GM12878 (cell line): ENCODE measurements around the gene CA9. TPM values are rescaled to one million over a fixed set of nuclear protein-coding genes. Genes with fewer than 3 reads are reported as not detected.
A peak's percentile ranks its signal among the peaks of the same experiment; 100 is the strongest.

ENCODE experiments used
- ATAC-seq: fragments of 200-7000 bp; cut with Tn5 transposase; 3 replicates; pipeline ENCODE4 v1.9.1; 2020; ENCODE audit warnings: mild to moderate bottlenecking, moderate library complexity
- BruUV-seq: library from RNA; stranded (reverse); fragments of 400-500 nt; replicated peaks from 2 replicates; lab custom pipeline; 2021; lab: Mats Ljungman, UMichigan
- CTCF ChIA-PET: fragments of 300-600 bp; sonication (Branson Sonifier 250); formaldehyde crosslinking; extraction: SDS; loops from one replicate; lab custom pipeline; 2021; ENCODE audit warnings: inconsistent platforms; lab: Yijun Ruan, JAX
- POLR2A ChIA-PET: fragments of 350-600 bp; formaldehyde crosslinking; extraction: SDS; loops from one replicate; lab custom pipeline; 2021; ENCODE audit warnings: inconsistent platforms; lab: Charles Lee
- RAD21 ChIA-PET: fragments of 300-600 bp; sonication (Branson Sonifier 250); formaldehyde crosslinking; loops from one replicate; lab custom pipeline; 2023; ENCODE audit warnings: antibody characterized with exemption; ENCODE audit not compliant: unreplicated experiment; lab: Charles Lee
- SMC1A ChIA-PET: fragments of 300-600 bp; sonication (Branson Sonifier 250); formaldehyde crosslinking; loops from one replicate; lab custom pipeline; 2023; ENCODE audit not compliant: unreplicated experiment, uncharacterized antibody; lab: Charles Lee
- DNase-seq: peaks from one replicate; pipeline ENCODE4 v3.0.0-alpha.2; 2011; ENCODE audit warnings: low read depth, low spot score
- FAIRE-seq: peaks from 3 replicates; lab custom pipeline; 2011; peaks lifted over from hg19 to GRCh38; lab: Jason Lieb, UNC
- H2AFZ ChIP-seq: 2 replicates; pipeline ENCODE4 v1.6.0; 2011; ENCODE audit warnings: low read depth, low read length, control low read depth; ENCODE audit not compliant: control insufficient read depth
- H3K27ac ChIP-seq: 2 replicates; pipeline ENCODE4 v1.5.1; 2011; ENCODE audit warnings: control low read depth; ENCODE audit not compliant: control insufficient read depth, insufficient read depth
- H3K27me3 ChIP-seq, 2 experiments: replicated peaks in 1 of 2; 2 replicates each; pipeline versions ENCODE4 v1.6.0 to v1.6.1; 2011; ENCODE audit warnings: low read length in 1 of 2; ENCODE audit not compliant: control insufficient read depth in 2 of 2, insufficient read depth in 2 of 2
- H3K36me3 ChIP-seq, 2 experiments: 2 replicates each; pipeline ENCODE4 v1.5.1; 2011; ENCODE audit warnings: low read length in 1 of 2; ENCODE audit not compliant: control insufficient read depth in 2 of 2, insufficient read depth in 2 of 2
- H3K4me1 ChIP-seq: 2 replicates; pipeline ENCODE4 v1.6.1; 2011; ENCODE audit warnings: mild to moderate bottlenecking, low read length, moderate library complexity, mixed read lengths; ENCODE audit not compliant: control insufficient read depth, insufficient read depth
- H3K4me2 ChIP-seq: 2 replicates; pipeline ENCODE4 v1.6.0; 2011; ENCODE audit warnings: control low read depth; ENCODE audit not compliant: control insufficient read depth, insufficient read depth
- H3K4me3 ChIP-seq: fragments of 200-600 bp; sonication (generic); 2 replicates; pipeline ENCODE4 v1.5.1; 2016
- H3K79me2 ChIP-seq: 2 replicates; pipeline ENCODE4 v1.6.0; 2011; ENCODE audit warnings: low read length; ENCODE audit not compliant: control insufficient read depth, insufficient read depth
- H3K9ac ChIP-seq: 2 replicates; pipeline ENCODE4 v1.8.0; 2011; ENCODE audit warnings: low read length, control low read depth, mixed read lengths; ENCODE audit not compliant: control insufficient read depth, insufficient read depth
- H3K9me3 ChIP-seq: replicated peaks from 3 replicates; pipeline ENCODE4 v1.5.1; 2011; ENCODE audit warnings: mild to moderate bottlenecking, low read length; ENCODE audit not compliant: control insufficient read depth, insufficient read depth
- H4K20me1 ChIP-seq: 2 replicates; pipeline ENCODE4 v1.6.0; 2011; ENCODE audit not compliant: control insufficient read depth, insufficient read depth
- BRCA1 ChIP-seq: IDR thresholded peaks from 2 replicates; pipeline ENCODE4 v1.6.1; 2011; ENCODE audit warnings: low read depth, low read length, improper control_type of control experiment
- HCFC1 ChIP-seq: fragments of 150-350 bp; IDR thresholded peaks from 2 replicates; pipeline ENCODE4 v1.6.1; 2014; ENCODE audit warnings: low read length
- HDGF ChIP-seq: fragments of 450-650 bp; IDR thresholded peaks from 2 replicates; pipeline ENCODE4 v1.6.1; 2016; ENCODE audit warnings: antibody characterized with exemption
- MEF2B ChIP-seq: fragments of 450-650 bp; IDR thresholded peaks from 2 replicates; pipeline ENCODE4 v1.6.1; 2018; ENCODE audit warnings: mild to moderate bottlenecking, moderate library complexity; ENCODE audit not compliant: partially characterized antibody, poor library complexity, severe bottlenecking
- NFXL1 ChIP-seq: fragments of 450-650 bp; IDR thresholded peaks from 2 replicates; pipeline ENCODE4 v1.6.1; 2017; ENCODE audit warnings: antibody characterized with exemption, mild to moderate bottlenecking, borderline replicate concordance
- PAX8 ChIP-seq: fragments of 450-650 bp; IDR thresholded peaks from 2 replicates; pipeline ENCODE4 v1.6.1; 2017; ENCODE audit warnings: mild to moderate bottlenecking, moderate library complexity
- PML ChIP-seq: IDR thresholded peaks from 2 replicates; pipeline ENCODE4 v1.6.1; 2012; ENCODE audit warnings: low read length, inconsistent platforms
- POLR2AphosphoS5 ChIP-seq: IDR thresholded peaks from 2 replicates; pipeline ENCODE4 v1.6.1; 2011; ENCODE audit warnings: mild to moderate bottlenecking, low read length, inconsistent platforms
- POU2F2 ChIP-seq: IDR thresholded peaks from 3 replicates; pipeline ENCODE4 v1.6.1; 2011; ENCODE audit warnings: low read depth, mild to moderate bottlenecking, low read length, borderline replicate concordance
- RBBP5 ChIP-seq: fragments of 200-600 bp; sonication (generic); conservative IDR thresholded peaks from 2 replicates; pipeline ENCODE4 v1.6.1; 2016
- SMAD1 ChIP-seq: fragments of 450-650 bp; IDR thresholded peaks from 2 replicates; pipeline ENCODE4 v1.6.1; 2018; ENCODE audit warnings: mild to moderate bottlenecking, low read depth; ENCODE audit not compliant: partially characterized antibody
- SPI1 ChIP-seq: IDR thresholded peaks from 2 replicates; pipeline ENCODE4 v1.6.1; 2011; ENCODE audit warnings: low read depth, mild to moderate bottlenecking, low read length, moderate library complexity, borderline replicate concordance; ENCODE audit not compliant: insufficient read depth
- STAT1 ChIP-seq: fragments of 450-650 bp; conservative IDR thresholded peaks from 2 replicates; pipeline ENCODE4 v1.6.1; 2014; ENCODE audit warnings: antibody characterized with exemption, mild to moderate bottlenecking
- TAF1 ChIP-seq: IDR thresholded peaks from 2 replicates; pipeline ENCODE4 v1.6.1; 2011; ENCODE audit warnings: mild to moderate bottlenecking, low read depth, low read length, borderline replicate concordance
- WGBS: methylation state at CpG from one replicate; pipeline ENCODE4 v1.1.6; 2016; ENCODE audit warnings: low lambda C conversion rate; ENCODE audit not compliant: insufficient replicate concordance, insufficient coverage; ENCODE audit errors: missing lambda C conversion rate; 5-methylcytosine and 5-hydroxymethylcytosine counted together
- in situ Hi-C: fragments of 300-500 bp; cut with MboI; formaldehyde crosslinking; loops from 9 replicates; pipeline ENCODE4 v1.14.3; 2018; ENCODE audit warnings: mixed read lengths
- intact Hi-C: fragments of 100-400 bp; cut with micrococcal nuclease; formaldehyde crosslinking; loops from one replicate; pipeline ENCODE4 v1.14.2; 2022; ENCODE audit not compliant: unreplicated experiment
- polyA plus RNA-seq, 11 experiments: library from polyadenylated mRNA; depleted of rRNA in 4 of 11; unstranded in 6 of 11; stranded (reverse) in 5 of 11; fragments of >200 nt; fragmentation: Nextera tagmentation in 4 of 11; fragmentation: Illumina TruSeq in 1 of 11; extraction: Ambion mirVana in 4 of 11; extraction: Trizol in 1 of 11; gene quantifications; 1 replicate in 1 of 11; 2 replicates in 10 of 11; pipeline versions ENCODE4 v1.2.1 to v1.2.3, GENCODE V29; 2011 to 2016; ENCODE audit warnings: inconsistent platforms in 2 of 11, missing spikeins in 2 of 11, low read depth in 1 of 11
- total RNA-seq, 4 experiments: library from RNA; depleted of rRNA in 3 of 4; stranded (reverse); fragments of >200 nt in 3 of 4; fragmentation: Illumina TruSeq in 1 of 4; extraction: Trizol in 1 of 4; gene quantifications; 2 replicates each; pipeline versions ENCODE4 v1.2.1 to v1.2.3, GENCODE V29; 2013 to 2021
- TF ChIP-seq, protein P1 (sequence below): IDR thresholded peaks from 2 replicates; pipeline ENCODE4 v1.6.1; 2012; ENCODE audit warnings: low read depth, low read length, improper control_type of control experiment
- TF ChIP-seq, protein P2 (sequence below): fragments of 450-650 bp; IDR thresholded peaks from 2 replicates; pipeline ENCODE4 v1.6.1; 2017; ENCODE audit warnings: mild to moderate bottlenecking
- TF ChIP-seq, protein P3 (sequence below): fragments of 450-650 bp; formaldehyde crosslinking; IDR thresholded peaks from 2 replicates; pipeline ENCODE4 v1.5.0; 2022; ENCODE audit warnings: mild to moderate bottlenecking, missing genetic modification characterization
- TF ChIP-seq, protein P4 (sequence below): IDR thresholded peaks from 2 replicates; pipeline ENCODE4 v1.6.1; 2012; ENCODE audit warnings: low read length, inconsistent platforms

CA9 gene
- total and polyA plus RNA-seq, 10 of the 15 experiments (the other 5 are each of a cell fraction or from before 2014, with no cell fraction given) = 0.53 to 6.6 (median 1.2) TPM

DNA sequence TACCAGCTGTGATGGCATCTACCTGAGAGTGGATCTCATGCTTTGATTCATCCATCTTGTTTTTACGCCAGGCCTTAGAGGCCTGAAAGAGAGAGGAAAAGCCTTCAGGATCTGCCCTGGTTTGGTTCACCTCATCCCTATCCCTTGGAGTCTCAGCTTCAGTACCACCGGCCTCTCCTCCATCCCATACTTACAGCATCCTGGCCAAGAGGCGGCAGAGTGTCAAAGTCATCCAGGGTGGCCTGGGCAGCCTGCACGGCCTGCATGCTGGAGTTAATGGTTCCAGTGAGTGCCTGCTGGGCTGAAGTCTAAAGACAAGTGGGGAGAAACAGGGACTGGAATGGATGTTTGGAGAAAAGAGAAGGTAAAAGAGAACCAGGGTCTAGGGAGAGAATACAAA is 45.8 kb downstream of the CA9 start:
- Histone ChIP-seq H3K79me2 (no peaks in the 10 kb centered on the region), H3K36me3 (peaks cover 61 to 71% of the 10 kb centered on the region in 2 experiments), H4K20me1 (no peaks in the 10 kb centered on the region), H3K9ac (no peak overlapping the region), H3K4me1 (no peaks in the 10 kb centered on the region), H3K4me2 (no peak overlapping the region), H3K27ac (no peak overlapping the region), H2AFZ (no peak overlapping the region), H3K4me3 (no peak overlapping the region), H3K27me3 (no peaks in the 10 kb centered on the region), H3K9me3 (no peaks in the 10 kb centered on the region)
- ChIA-PET SMC1A (interaction anchor here (1.2 kb wide), 1 partner anchor 55 kb away, joined by 3 read pairs; no protein-coding TSS in a partner anchor), CTCF (interaction anchor here (3.4 to 6.9 kb wide), 2 partner anchors 8 to 23 kb away, joined by 15 to 41 read pairs; no protein-coding TSS in a partner anchor), RAD21 (interaction anchor here (0.6 kb wide), 1 partner anchor 132 kb away, joined by 3 read pairs; no protein-coding TSS in a partner anchor), POLR2A (interaction anchor here (1.1 to 1.9 kb wide), 2 partner anchors 9 to 59 kb away, joined by 3 to 4 read pairs; no protein-coding TSS in a partner anchor)
- 74% methylated on average over 4 of the region's 4 CpGs for WGBS
- intact Hi-C loops (no loop called here), in situ Hi-C loops (no loop called here)
- TSS peak; percentile 28 for BruUV-seq
- ATAC-seq (no peak), FAIRE-seq (no peak), DNase-seq (no peak)
- no peak for TF ChIP-seq RBBP5
- TF ChIP-seq, protein P1, sequence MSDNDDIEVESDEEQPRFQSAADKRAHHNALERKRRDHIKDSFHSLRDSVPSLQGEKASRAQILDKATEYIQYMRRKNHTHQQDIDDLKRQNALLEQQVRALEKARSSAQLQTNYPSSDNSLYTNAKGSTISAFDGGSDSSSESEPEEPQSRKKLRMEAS = no peak
- TF ChIP-seq, protein P2, sequence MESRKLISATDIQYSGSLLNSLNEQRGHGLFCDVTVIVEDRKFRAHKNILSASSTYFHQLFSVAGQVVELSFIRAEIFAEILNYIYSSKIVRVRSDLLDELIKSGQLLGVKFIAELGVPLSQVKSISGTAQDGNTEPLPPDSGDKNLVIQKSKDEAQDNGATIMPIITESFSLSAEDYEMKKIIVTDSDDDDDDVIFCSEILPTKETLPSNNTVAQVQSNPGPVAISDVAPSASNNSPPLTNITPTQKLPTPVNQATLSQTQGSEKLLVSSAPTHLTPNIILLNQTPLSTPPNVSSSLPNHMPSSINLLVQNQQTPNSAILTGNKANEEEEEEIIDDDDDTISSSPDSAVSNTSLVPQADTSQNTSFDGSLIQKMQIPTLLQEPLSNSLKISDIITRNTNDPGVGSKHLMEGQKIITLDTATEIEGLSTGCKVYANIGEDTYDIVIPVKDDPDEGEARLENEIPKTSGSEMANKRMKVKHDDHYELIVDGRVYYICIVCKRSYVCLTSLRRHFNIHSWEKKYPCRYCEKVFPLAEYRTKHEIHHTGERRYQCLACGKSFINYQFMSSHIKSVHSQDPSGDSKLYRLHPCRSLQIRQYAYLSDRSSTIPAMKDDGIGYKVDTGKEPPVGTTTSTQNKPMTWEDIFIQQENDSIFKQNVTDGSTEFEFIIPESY = no peak
- TF ChIP-seq SMAD1 = no peak
- no peak for TF ChIP-seq TAF1
- TF ChIP-seq POU2F2 = no peak
- TF ChIP-seq, protein P3, sequence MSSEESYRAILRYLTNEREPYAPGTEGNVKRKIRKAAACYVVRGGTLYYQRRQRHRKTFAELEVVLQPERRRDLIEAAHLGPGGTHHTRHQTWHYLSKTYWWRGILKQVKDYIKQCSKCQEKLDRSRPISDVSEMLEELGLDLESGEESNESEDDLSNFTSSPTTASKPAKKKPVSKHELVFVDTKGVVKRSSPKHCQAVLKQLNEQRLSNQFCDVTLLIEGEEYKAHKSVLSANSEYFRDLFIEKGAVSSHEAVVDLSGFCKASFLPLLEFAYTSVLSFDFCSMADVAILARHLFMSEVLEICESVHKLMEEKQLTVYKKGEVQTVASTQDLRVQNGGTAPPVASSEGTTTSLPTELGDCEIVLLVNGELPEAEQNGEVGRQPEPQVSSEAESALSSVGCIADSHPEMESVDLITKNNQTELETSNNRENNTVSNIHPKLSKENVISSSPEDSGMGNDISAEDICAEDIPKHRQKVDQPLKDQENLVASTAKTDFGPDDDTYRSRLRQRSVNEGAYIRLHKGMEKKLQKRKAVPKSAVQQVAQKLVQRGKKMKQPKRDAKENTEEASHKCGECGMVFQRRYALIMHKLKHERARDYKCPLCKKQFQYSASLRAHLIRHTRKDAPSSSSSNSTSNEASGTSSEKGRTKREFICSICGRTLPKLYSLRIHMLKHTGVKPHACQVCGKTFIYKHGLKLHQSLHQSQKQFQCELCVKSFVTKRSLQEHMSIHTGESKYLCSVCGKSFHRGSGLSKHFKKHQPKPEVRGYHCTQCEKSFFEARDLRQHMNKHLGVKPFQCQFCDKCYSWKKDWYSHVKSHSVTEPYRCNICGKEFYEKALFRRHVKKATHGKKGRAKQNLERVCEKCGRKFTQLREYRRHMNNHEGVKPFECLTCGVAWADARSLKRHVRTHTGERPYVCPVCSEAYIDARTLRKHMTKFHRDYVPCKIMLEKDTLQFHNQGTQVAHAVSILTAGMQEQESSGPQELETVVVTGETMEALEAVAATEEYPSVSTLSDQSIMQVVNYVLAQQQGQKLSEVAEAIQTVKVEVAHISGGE = no peak
- no peak for TF ChIP-seq MEF2B
- TF ChIP-seq SPI1 = no peak
- TF ChIP-seq HCFC1 = no peak
- TF ChIP-seq PML = no peak
- TF ChIP-seq POLR2AphosphoS5 = no peak
- TF ChIP-seq STAT1 = no peak
- no peak for TF ChIP-seq PAX8
- no peak for TF ChIP-seq HDGF
- no peak for TF ChIP-seq BRCA1
- no peak for TF ChIP-seq NFXL1
- TF ChIP-seq, protein P4, sequence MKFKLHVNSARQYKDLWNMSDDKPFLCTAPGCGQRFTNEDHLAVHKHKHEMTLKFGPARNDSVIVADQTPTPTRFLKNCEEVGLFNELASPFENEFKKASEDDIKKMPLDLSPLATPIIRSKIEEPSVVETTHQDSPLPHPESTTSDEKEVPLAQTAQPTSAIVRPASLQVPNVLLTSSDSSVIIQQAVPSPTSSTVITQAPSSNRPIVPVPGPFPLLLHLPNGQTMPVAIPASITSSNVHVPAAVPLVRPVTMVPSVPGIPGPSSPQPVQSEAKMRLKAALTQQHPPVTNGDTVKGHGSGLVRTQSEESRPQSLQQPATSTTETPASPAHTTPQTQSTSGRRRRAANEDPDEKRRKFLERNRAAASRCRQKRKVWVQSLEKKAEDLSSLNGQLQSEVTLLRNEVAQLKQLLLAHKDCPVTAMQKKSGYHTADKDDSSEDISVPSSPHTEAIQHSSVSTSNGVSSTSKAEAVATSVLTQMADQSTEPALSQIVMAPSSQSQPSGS = no peak
